SH-SY5Y (cell line): ENCODE results near the gene MASP2.

ENCODE experiments used
- GATA2 ChIP-seq: IDR thresholded peaks from 2 replicates; pipeline ENCODE4 v1.6.1; 2011; ENCODE audit warnings: mild to moderate bottlenecking, low read depth, low read length
- GATA3 ChIP-seq: IDR thresholded peaks from 2 replicates; pipeline ENCODE4 v1.6.1; 2011; ENCODE audit warnings: low read depth, mild to moderate bottlenecking, low read length, moderate library complexity

DNA sequence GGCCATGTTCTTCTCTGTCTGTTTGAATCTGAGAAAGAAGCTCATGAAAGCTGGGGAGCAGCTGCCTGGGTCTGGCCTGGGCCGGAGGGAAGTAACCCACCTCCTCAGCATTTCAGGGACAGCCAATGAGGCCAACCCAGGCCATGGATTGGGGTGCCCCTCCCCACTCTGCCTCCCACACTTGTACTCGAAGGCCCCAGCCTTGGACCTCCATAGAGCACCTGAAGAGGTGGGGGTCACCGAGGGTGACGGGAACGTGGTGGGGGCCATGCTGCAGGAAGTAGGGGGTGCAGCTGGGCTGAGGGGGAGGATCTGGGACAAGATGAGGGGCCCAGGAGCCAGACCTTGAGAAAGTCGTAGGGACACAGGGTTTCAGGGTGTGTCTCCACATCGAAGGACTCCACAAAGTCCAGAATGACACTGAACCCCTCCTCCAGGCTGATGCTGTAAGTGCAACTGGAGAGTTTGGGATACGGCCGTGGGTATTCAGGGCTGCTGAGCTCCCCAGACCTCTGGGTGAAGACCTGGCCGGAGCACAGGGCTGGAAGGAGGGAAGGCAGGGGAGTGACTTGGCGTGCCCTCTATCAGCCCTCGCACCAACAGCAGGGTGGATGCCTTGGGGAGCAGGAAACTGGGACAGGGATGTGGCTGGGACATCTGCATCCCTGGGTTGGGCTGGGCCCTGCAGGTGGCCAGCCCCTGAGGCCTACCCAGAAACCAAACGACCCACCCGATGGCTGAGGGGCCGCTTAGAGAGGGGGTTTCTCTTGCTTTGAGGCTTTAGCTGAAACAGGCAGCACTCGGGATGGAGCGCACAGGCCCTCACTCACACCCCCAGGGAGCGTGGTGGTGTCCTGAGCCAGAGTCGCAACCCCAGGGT is 3.8 kb downstream of the MASP2 start:
- no peak for TF ChIP-seq GATA3
- TF ChIP-seq GATA2: no peak
